Measurements from ENCODE around the gene SDK1. TPM values are rescaled to one million over a fixed set of nuclear protein-coding genes. Genes with fewer than 3 reads are reported as not detected.

The SDK1 gene
- total and polyA plus RNA-seq, 10 of the 15 experiments (the other 5 are each of a cell fraction or from before 2014, with no cell fraction given) = 0.14 to 0.33 TPM; not detected in 8

DNA sequence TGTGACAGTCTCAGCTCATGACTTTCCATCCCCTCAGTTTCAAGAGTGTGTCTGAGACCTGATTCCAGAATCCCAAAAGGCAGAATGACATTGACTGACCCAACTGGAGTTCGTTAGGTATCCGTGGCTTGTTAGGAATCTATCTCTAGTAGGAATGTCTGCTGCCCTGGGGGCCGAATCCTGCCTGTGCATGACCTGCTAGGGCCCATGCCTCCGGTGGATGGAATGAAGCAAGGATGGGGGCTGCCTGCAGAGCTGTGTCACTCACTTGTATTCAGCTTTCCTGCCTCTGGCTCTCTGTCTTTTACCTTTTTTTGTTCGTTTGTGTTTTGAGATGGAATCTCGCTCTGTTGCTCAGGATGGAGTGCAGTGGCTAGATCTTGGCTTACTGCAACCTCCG, 129.5 kb downstream of the SDK1 start:
- H3K4me2 ChIP-seq (ENCODE audit: control insufficient read depth, insufficient read depth) = no peak overlapping the region
- no peaks in the 10 kb centered on the region for H3K36me3 ChIP-seq (ENCODE audit: control insufficient read depth in 2 of 2, insufficient read depth in 2 of 2, low read length in 1 of 2)
- DNase-seq (ENCODE audit: low read depth, low spot score) (no peak), ATAC-seq (no peak), FAIRE-seq (no peak)
- ChIA-PET RAD21 (ENCODE audit: unreplicated experiment) (no interaction called here), SMC1A (ENCODE audit: uncharacterized antibody, unreplicated experiment) (no interaction called here), CTCF (no interaction called here), POLR2A (no interaction called here)
- no peaks in the 10 kb centered on the region for H3K9me3 ChIP-seq (replicated peaks; ENCODE audit: control insufficient read depth, insufficient read depth, low read length)
- H3K4me1 ChIP-seq (ENCODE audit: control insufficient read depth, insufficient read depth, low read length) = no peaks in the 10 kb centered on the region
- no peak overlapping the region for H3K9ac ChIP-seq (ENCODE audit: control insufficient read depth, insufficient read depth, low read length)
- no peak overlapping the region for H3K27ac ChIP-seq (ENCODE audit: control insufficient read depth, insufficient read depth)
- no peak overlapping the region for H2AFZ ChIP-seq (ENCODE audit: control insufficient read depth, low read depth, low read length)
- intact Hi-C loops (cut with micrococcal nuclease; ENCODE audit: unreplicated experiment) (no loop called here), in situ Hi-C loops (cut with MboI) (no loop called here)
- no peak for TF ChIP-seq MYC (IDR thresholded peaks at IDR 0.05; ENCODE audit: insufficient read depth, insufficient read length, insufficient replicate concordance, low read length, severe bottlenecking)
- TF ChIP-seq CHD4 (IDR thresholded peaks at IDR 0.05) = no peak
- no peak for TF ChIP-seq NFYA (IDR thresholded peaks at IDR 0.05; ENCODE audit: borderline replicate concordance, low read depth, low read length)
- TF ChIP-seq EED (IDR thresholded peaks at IDR 0.05; ENCODE audit: low read depth) = no peak
- no peak for TF ChIP-seq DPF2 (IDR thresholded peaks at IDR 0.05)
- no peak for TF ChIP-seq SMC3 (IDR thresholded peaks at IDR 0.05; ENCODE audit: borderline replicate concordance, low read length)
- TF ChIP-seq MAX (IDR thresholded peaks at IDR 0.05; ENCODE audit: low read depth, low read length) = no peak
- no peak for TF ChIP-seq GABPA (IDR thresholded peaks at IDR 0.05; ENCODE audit: low read depth)
- TF ChIP-seq BMI1 (IDR thresholded peaks at IDR 0.05; ENCODE audit: borderline replicate concordance) = no peak
- TF ChIP-seq, protein P1, sequence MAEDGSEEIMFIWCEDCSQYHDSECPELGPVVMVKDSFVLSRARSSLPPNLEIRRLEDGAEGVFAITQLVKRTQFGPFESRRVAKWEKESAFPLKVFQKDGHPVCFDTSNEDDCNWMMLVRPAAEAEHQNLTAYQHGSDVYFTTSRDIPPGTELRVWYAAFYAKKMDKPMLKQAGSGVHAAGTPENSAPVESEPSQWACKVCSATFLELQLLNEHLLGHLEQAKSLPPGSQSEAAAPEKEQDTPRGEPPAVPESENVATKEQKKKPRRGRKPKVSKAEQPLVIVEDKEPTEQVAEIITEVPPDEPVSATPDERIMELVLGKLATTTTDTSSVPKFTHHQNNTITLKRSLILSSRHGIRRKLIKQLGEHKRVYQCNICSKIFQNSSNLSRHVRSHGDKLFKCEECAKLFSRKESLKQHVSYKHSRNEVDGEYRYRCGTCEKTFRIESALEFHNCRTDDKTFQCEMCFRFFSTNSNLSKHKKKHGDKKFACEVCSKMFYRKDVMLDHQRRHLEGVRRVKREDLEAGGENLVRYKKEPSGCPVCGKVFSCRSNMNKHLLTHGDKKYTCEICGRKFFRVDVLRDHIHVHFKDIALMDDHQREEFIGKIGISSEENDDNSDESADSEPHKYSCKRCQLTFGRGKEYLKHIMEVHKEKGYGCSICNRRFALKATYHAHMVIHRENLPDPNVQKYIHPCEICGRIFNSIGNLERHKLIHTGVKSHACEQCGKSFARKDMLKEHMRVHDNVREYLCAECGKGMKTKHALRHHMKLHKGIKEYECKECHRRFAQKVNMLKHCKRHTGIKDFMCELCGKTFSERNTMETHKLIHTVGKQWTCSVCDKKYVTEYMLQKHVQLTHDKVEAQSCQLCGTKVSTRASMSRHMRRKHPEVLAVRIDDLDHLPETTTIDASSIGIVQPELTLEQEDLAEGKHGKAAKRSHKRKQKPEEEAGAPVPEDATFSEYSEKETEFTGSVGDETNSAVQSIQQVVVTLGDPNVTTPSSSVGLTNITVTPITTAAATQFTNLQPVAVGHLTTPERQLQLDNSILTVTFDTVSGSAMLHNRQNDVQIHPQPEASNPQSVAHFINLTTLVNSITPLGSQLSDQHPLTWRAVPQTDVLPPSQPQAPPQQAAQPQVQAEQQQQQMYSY (CRISPR knock-in tag; IDR thresholded peaks at IDR 0.05) = no peak
- TF ChIP-seq IRF3 (IDR thresholded peaks at IDR 0.05) = no peak
- TF ChIP-seq, protein P2, sequence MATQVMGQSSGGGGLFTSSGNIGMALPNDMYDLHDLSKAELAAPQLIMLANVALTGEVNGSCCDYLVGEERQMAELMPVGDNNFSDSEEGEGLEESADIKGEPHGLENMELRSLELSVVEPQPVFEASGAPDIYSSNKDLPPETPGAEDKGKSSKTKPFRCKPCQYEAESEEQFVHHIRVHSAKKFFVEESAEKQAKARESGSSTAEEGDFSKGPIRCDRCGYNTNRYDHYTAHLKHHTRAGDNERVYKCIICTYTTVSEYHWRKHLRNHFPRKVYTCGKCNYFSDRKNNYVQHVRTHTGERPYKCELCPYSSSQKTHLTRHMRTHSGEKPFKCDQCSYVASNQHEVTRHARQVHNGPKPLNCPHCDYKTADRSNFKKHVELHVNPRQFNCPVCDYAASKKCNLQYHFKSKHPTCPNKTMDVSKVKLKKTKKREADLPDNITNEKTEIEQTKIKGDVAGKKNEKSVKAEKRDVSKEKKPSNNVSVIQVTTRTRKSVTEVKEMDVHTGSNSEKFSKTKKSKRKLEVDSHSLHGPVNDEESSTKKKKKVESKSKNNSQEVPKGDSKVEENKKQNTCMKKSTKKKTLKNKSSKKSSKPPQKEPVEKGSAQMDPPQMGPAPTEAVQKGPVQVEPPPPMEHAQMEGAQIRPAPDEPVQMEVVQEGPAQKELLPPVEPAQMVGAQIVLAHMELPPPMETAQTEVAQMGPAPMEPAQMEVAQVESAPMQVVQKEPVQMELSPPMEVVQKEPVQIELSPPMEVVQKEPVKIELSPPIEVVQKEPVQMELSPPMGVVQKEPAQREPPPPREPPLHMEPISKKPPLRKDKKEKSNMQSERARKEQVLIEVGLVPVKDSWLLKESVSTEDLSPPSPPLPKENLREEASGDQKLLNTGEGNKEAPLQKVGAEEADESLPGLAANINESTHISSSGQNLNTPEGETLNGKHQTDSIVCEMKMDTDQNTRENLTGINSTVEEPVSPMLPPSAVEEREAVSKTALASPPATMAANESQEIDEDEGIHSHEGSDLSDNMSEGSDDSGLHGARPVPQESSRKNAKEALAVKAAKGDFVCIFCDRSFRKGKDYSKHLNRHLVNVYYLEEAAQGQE (IDR thresholded peaks at IDR 0.05; ENCODE audit: low read depth, low read length) = no peak
- H3K27me3 ChIP-seq (replicated peaks in 1 of 2; ENCODE audit: control insufficient read depth in 2 of 2, insufficient read depth in 2 of 2, low read length in 1 of 2) = no peaks in the 10 kb centered on the region
- no TSS peak for BruUV-seq (replicated peaks)
- no peaks in the 10 kb centered on the region for H3K79me2 ChIP-seq (ENCODE audit: control insufficient read depth, insufficient read depth, low read length)
- no peak overlapping the region for H3K4me3 ChIP-seq
- no peaks in the 10 kb centered on the region for H4K20me1 ChIP-seq (ENCODE audit: control insufficient read depth, insufficient read depth)
- WGBS (ENCODE audit: insufficient coverage, insufficient replicate concordance, low lambda C conversion rate, missing lambda C conversion rate) = 27% methylated on average over 7 of the region's 7 CpGs

All from GM12878 (cell line).